NCI-H2196 (cell line): ENCODE results near the gene IFITM2.
"Not testable (repeated sequence)": the region's sequence is repeated elsewhere in the genome, so short reads cannot be mapped to it uniquely, and the experiment has no call there.

ENCODE experiments used
- DNase-seq: peaks from one replicate; lab custom pipeline; 2025; ENCODE audit not compliant: unreplicated experiment; lab: John Stamatoyannopoulos, UW

The IFITM2 gene

DNA sequence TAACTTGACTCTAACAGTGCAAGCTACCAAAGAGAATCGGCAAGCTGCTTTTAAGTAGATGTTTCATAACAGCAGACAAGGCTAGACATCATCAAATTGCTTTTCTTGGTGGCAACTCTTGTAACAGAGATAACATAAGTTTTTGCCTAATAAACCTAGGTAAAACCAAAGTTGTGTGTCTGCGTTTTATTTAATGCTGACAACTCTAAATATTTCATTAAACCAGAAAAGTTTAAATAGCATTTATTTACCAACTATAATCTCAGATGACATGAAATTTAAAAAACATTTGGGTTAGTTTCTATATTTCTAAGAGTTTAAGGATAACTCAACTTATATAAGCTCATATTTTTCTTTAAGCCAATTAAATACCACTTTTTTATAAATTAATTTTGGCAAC, 32.3 kb downstream of the IFITM2 start:
- DNase-seq, result no peak

- no peak for DNase-seq
Observed at GRCh38 chr11:340539-341512, 33.2 kb downstream of the IFITM2 start.

GRCh38 chr11:342328-342727, 34.7 kb downstream of the IFITM2 start:
- no peak for DNase-seq

DNA sequence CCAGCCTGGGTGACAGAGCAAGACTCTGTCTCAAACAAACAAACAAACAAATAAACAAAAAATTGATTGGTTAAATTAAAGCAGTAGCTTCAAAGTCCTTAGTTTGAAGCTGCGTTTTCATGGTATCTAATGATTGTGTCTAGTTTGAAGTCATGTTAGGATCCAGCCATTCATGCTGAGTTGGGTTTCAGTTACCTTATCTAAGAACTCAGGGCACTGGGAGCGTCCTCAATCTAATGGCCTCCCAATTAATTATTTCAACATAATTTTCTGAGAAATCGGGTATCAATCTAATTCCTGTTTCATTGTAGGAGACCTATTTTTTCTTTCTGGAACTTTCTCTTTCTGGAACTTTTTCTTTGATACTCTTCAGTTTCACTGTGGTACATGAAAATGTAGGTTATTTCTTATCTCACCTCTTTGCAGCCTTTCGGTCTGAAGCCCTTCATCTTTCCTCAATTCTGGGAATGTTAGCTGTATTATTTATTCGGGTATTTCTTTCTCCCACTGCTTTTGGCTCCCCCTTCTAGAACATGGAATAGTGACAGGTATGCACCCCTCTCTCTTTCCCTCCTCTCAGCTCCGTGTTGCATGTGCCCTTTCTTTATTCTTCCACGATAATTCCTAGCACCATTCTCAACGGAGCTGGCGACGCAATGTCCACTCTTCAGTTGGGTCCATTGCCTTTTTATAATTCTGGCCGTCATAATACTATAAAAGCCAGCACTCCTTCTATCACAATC, 37.4 kb downstream of the IFITM2 start:
- no peak for DNase-seq

DNA sequence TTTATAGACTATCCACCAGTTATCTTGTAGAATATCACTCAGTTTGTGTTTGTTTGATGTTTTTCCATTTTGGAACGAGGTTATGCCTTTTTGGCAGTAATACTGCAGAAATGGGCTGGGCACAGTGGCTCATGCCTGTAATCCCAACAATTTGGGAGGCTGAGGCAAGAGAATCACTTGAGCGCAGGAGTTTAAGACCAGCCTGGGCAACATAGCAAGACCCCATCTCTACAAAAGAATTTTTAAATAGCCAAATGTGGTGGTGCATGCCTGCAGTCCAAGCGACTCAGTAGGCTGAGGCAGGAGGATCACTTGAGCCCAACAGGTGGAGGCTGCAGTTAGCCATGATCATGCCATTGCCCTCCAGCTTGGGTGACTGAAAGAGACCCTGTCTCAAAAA, 38.9 kb downstream of the IFITM2 start:
- no peak for DNase-seq

GRCh38 chr11:349270-349954, 41.8 kb downstream of the IFITM2 start:
- not testable (repeated sequence) for DNase-seq

DNA sequence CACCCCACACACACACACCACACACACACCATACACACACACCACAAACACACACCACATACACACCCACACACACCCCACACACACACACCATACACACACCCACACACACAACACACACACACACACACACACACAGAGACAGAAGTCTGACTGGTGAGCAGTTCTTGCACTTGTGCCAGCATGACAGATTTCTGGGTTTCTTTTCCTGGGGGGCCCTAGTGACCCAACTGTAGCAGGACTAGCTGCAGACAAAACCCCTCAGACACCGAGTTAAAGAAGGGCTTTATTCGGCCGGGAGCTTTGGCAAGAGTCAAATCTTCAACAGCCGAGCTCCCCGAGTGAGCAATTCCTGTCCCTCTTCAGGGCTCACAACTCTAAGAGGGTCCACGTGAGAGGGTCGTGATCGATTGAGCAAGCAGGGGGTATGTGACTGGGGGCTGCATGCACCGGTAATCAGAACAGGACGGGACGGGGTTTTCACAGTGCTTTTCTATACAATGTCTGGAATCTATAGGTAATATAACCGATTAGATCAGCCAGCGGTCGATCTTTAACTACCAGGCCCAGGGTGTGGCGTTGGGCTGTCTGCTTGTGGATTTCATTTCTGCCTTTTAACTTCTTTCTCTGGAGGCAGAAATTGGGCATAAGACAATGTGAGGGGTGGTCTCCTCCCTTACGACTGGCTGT, 42.6 kb downstream of the IFITM2 start:
- not testable (repeated sequence) for DNase-seq

DNA sequence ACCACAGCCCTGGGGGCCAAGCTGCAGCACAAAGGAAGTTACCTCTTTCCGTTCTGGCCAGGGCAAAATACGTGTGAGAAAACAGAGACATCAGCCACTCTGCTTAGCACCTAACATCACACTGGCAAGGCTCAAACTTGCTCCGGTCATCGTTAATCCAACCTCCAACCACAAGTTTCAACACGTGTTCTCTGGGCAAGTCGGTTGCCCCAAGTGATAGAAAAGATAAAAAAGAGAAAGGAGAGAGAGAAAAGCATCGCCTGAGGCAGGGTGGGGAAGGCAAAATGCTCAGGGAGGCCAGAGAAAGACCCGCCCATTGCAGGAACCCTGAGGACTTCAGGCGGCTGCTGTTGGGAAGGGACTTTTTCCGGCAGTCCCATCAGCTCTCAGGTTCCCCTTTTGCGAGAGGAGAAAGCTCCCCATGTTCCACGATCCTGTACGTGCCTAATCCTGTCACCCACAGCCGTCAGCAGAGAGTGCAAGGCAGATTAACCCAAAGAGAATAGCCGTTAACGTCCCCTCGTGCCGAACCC, 43.2 kb downstream of the IFITM2 start:
- no peak for DNase-seq

GRCh38 chr11:351411-351810, 43.8 kb downstream of the IFITM2 start:
- DNase-seq, result no peak

- DNase-seq, result no peak
Observed at GRCh38 chr11:352456-353031, 44.9 kb downstream of the IFITM2 start.

GRCh38 chr11:353179-353873, 45.7 kb downstream of the IFITM2 start:
- peak; percentile 54 for DNase-seq

DNA sequence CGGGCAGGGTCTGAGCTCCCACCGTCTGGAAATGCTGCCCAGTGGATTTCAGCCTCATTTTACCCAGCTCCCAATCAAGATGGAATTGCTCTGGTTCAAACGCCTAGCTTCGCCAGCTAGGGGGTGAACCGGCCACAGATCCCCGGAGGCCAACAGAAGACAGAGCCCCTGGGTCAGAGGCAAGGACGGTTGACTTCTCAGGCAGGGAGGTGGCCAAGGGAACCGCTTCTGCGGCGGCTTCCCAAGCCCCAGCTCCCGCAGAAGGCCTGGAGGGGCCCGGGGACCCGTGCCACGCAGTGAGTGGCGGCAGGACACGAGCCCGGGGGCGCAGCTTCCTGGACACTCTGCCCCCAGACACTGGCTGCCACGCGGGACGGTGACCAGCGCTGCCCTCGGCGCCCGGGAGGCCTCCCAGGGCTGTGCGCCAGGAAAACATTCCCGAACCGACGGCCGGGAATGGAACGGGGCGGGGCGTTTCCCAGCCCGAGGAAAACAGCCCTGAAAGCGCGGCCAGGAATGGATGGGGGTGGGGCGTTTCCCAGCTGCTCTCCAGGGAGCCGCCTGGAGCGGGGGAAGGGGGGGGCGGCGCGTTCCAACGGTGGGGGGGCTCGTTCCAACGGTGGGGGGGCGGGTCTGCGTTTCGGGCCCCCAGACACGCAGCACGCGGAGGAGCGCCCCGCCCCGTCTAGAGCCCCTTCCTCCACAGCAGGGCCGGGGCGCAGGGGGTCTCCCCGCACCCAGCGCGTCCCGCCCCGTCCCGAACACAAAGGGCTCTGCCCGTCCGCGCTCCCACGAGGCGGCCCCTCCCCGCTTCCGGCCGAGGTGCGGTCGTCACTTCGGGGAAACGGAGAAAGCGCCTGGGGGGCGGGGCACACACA, 48.2 kb downstream of the IFITM2 start:
- DNase-seq, result peak; percentile 83

DNA sequence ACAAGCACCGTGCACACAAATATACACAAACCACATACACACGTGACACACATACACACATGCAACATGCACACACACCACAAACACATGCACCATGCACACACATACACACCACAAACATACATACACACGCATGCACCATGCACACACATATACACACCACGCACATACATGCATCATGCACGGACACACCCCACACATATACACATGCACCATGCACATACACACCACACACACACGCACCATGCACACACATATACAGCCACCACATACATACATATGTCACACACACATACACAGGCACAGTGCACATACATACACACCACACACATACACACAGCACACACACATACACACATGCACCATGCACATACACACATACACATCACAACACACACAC, 49.0 kb downstream of the IFITM2 start:
- DNase-seq, result no peak

- DNase-seq, result no peak
Observed at GRCh38 chr11:357582-357981, 50.0 kb downstream of the IFITM2 start.

DNA sequence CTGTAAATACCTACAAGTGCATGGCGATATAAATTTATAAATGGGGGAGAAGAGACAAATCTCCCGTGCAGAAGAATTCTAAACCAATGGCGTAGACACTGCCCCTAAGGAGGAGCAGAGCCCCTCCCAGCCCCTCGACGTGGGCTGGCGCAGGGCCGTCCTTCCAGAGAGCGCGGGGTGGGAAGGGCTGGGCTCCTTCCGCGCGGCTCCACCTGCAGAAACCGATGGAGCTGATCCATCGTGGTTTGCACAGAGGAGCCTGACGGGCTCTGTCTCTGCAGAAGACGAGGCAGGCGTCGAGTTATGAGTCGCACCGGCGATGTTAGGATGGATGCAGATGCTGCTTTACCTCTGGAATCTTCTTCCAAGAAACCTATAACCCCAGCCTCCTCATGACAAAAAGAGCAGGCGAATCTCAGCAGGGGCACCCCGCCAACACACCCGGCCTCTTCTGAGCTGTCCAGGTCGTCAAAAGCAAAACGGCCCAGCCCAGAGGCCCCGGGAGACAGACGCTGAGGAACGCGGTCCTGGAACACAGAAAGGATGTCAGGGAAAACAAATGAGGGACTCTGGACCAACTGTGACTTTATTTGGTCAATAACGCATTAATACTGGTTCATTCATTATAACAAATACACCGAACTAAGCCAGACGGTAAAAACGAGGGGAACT, 50.6 kb downstream of the IFITM2 start:
- DNase-seq, result no peak
